Left lung (tissue), 10 donors: ENCODE results near the gene ZNF320. TPM values are rescaled to one million over a fixed set of nuclear protein-coding genes. Genes with fewer than 3 reads are reported as not detected.
"Not testable (repeated sequence)": the region's sequence is repeated elsewhere in the genome, so short reads cannot be mapped to it uniquely, and the experiment has no call there.

Source experiments
- ATAC-seq: fragments of 200-7000 bp; cut with Tn5 transposase; one replicate; pipeline ENCODE4 v1.9.1; 2020; ENCODE audit warnings: moderate library complexity
- DNase-seq, 4 donors: peaks; one replicate each; pipeline ENCODE4 v3.0.0-alpha.2; 2013 to 2020
- H3K27ac ChIP-seq, 2 donors: fragments of 200-600 bp; sonication (generic) in 1 of 2; one replicate each; pipeline versions ENCODE4 v1.5.0 to v1.8.0; 2020 to 2021
- H3K27me3 ChIP-seq, 2 donors: fragments of 200-600 bp; sonication (generic) in 1 of 2; one replicate each; pipeline versions ENCODE4 v1.5.0 to v1.8.0; 2020 to 2021
- H3K36me3 ChIP-seq, 2 donors: fragments of 200-600 bp; sonication (generic) in 1 of 2; one replicate each; pipeline versions ENCODE4 v1.5.0 to v1.8.0; 2020 to 2021
- H3K4me1 ChIP-seq, 2 donors: fragments of 200-600 bp; one replicate each; pipeline ENCODE4 v1.8.0; 2021
- H3K4me3 ChIP-seq, 2 donors: fragments of 200-600 bp; sonication (generic) in 1 of 2; one replicate each; pipeline versions ENCODE4 v1.5.0 to v1.8.0; 2020 to 2021; ENCODE audit warnings: mild to moderate bottlenecking in 1 of 2
- H3K9me3 ChIP-seq, 2 donors: fragments of 200-600 bp; sonication (generic) in 1 of 2; one replicate each; pipeline versions ENCODE4 v1.5.0 to v1.8.0; 2020 to 2021
- intact Hi-C, 2 donors: fragments of 100-400 bp; cut with DNase I; formaldehyde crosslinking; loops; one replicate each; pipeline versions ENCODE4 v1.11.2 to v1.14.2; 2022
- polyA plus RNA-seq, 6 donors: library from polyadenylated mRNA; unstranded; fragments of 120-200 nt; gene quantifications; one replicate each; pipeline ENCODE4 v1.2.1, GENCODE V29; 2013; ENCODE audit not compliant: insufficient read length in 6 of 6
- total RNA-seq, 2 donors: library from RNA; stranded (reverse); fragmentation: NEBNext Ultra II Directional; extraction: Animal tissue kit (Norgen Biotek cat#: 25700); gene quantifications; one replicate each; pipeline ENCODE4 v1.2.1, GENCODE V29; 2021
- TF ChIP-seq, protein P1 (sequence below), 2 donors: fragments of 200-600 bp; sonication (generic) in 1 of 2; IDR thresholded peaks; one replicate each; pipeline versions ENCODE4 v1.5.0 to v1.8.0; 2021; ENCODE audit warnings: antibody characterized with exemption in 2 of 2
- donor health status: DM: no; HTN: yes; CAD: no.
- donor health status: DM: no; HTN: no; CAD: no.

Gene ZNF320
- total and polyA plus RNA-seq, 8 donors = 7.6 to 39.9 (median 33.5) TPM

DNA sequence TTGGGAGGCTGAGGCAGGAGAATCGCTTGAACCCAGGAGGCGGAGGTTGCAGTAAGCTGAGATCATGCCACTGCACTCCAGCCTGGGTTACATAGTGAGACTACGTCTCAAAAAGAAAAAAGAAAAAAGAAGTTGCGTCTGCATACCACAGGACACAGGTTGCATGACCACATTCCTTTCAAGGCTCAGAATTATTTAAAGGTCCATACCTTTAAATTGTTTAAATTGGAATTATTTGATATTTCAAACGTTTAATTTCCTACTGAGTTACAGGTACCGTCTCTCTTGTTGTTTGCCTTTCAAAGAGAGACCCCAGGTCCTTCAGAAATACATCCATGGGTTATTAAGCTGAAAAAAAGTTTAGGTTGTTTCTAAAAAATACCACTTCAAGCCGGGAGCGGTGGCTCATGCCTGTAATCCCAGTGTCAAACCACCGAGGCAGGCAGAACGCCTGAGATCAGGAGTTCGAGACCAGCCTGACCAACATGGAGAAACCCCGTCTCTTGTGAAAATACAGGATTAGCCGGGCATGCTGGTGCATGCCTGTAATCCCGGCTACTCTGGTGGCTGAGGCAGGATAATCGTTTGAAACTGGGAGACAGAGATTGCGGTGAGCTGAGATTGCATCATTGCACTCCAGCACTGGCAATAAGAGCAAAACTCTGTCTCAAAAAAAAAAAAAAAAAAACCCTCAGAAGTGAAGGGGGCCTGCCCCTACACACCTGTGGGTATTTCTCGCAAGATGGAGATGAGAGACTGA is 46.6 kb upstream of the ZNF320 start:
- TF ChIP-seq, protein P1, sequence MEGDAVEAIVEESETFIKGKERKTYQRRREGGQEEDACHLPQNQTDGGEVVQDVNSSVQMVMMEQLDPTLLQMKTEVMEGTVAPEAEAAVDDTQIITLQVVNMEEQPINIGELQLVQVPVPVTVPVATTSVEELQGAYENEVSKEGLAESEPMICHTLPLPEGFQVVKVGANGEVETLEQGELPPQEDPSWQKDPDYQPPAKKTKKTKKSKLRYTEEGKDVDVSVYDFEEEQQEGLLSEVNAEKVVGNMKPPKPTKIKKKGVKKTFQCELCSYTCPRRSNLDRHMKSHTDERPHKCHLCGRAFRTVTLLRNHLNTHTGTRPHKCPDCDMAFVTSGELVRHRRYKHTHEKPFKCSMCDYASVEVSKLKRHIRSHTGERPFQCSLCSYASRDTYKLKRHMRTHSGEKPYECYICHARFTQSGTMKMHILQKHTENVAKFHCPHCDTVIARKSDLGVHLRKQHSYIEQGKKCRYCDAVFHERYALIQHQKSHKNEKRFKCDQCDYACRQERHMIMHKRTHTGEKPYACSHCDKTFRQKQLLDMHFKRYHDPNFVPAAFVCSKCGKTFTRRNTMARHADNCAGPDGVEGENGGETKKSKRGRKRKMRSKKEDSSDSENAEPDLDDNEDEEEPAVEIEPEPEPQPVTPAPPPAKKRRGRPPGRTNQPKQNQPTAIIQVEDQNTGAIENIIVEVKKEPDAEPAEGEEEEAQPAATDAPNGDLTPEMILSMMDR (IDR thresholded peaks at IDR 0.05) = no peak
- Histone ChIP-seq H3K4me1 (peaks cover 0 to 28% of the 10 kb centered on the region in 2 donors), H3K27ac (no peak overlapping the region), H3K36me3 (no peaks in the 10 kb centered on the region), H3K27me3 (no peaks in the 10 kb centered on the region), H3K4me3 (no peak overlapping the region), H3K9me3 (peaks cover 2 to 43% of the 10 kb centered on the region in 2 donors)
- intact Hi-C loops = no loop called here
- ATAC-seq (peak; percentile 27), DNase-seq (peak in 1 of 4 donors; percentile 48)

DNA sequence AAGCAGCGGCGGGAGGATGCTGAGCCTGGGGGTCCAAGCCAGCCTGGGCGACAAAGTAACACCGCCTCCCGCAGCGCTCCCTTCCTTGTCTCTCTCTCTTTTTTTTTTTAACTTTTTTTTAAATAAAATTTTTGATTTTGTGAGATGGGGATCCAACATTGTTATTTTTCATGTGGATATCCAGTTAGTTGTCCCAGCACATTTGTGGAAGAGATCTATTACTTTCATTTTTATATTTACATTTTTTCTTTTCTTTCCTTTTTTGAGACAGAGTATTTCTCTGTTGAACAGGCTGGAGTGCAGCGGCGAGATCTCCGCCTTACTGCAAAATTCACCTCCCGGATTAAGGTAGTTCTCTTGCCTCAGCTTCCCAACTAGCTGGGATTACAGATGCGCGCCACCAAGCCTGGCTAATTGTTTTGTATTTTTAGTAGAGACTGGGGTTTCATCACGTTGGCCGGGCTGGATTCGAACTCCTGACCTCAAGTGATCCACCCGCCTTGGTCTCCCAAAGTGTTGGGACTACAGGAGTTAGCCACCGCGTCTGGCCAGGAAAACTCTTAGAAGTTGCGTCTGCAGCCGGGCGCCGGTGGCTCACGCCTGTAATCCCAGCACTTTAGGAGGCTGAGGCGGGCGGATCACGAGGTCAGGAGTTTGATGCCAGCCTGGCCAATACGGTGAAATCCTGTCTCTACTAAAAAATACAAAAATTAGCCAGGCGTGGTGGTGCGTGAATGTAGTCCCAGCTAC is 45.9 kb upstream of the ZNF320 start:
- H3K27me3 ChIP-seq = no peaks in the 10 kb centered on the region
- DNase-seq (no peak), ATAC-seq (no peak)
- no peaks in the 10 kb centered on the region for H3K36me3 ChIP-seq
- peak overlapping the region; percentile 57 to 84 for H3K27ac ChIP-seq
- H3K4me3 ChIP-seq = peak overlapping the region; percentile 69 to 71
- intact Hi-C loops = no loop called here
- H3K9me3 ChIP-seq = peaks cover 0 to 35% of the 10 kb centered on the region in 2 donors
- TF ChIP-seq, protein P1 (IDR thresholded peaks at IDR 0.05) = no peak
- H3K4me1 ChIP-seq = peaks cover 0 to 29% of the 10 kb centered on the region in 2 donors

DNA sequence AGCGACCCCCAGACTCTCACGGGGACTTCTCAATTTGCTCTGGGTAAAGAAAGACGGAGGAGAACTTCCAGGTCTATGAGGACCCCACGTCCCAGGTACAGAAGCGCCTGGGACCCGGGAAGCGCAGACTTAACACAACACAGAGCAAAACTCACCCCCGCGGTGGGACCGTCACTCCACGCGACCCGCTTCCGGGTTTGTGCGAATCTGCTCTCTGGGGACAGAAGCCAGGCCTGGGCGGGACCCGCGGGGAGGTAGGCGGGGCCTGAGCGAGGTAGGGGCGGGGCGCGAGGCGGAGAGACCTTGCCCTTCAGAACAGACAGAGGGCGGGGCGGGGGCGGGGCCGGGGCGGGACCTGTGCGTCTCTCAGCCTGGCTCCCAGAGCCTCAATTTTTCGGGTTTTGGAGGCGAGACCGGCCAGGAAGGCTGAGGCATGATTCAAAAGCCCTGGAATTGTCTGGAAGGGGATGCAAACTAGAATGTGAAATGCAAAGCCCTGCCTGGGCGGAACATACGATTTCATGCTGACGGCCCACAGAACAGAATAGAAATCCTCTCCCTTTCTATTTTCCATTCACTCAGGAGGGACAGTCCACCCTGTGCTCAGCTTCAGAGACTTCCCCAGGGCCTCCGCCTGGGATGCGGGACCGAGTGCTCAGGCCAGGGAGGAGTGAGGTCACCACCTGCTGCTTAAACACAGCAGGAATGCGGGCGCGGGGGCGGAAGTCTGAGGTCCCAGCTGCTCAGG is 45.1 kb upstream of the ZNF320 start:
- H3K4me3 ChIP-seq = peak overlapping the region; percentile 69 to 71
- ATAC-seq (peak; percentile 98), DNase-seq (peak; percentile 84 to 98 (median 94))
- H3K36me3 ChIP-seq = no peaks in the 10 kb centered on the region
- intact Hi-C loops = no loop called here
- peak overlapping the region; percentile 70 to 84 for H3K27ac ChIP-seq
- peaks cover 0 to 29% of the 10 kb centered on the region in 2 donors for H3K4me1 ChIP-seq
- TF ChIP-seq, protein P1 (IDR thresholded peaks at IDR 0.05) = no peak
- no peaks in the 10 kb centered on the region for H3K27me3 ChIP-seq
- H3K9me3 ChIP-seq = peaks cover 0 to 28% of the 10 kb centered on the region in 2 donors

DNA sequence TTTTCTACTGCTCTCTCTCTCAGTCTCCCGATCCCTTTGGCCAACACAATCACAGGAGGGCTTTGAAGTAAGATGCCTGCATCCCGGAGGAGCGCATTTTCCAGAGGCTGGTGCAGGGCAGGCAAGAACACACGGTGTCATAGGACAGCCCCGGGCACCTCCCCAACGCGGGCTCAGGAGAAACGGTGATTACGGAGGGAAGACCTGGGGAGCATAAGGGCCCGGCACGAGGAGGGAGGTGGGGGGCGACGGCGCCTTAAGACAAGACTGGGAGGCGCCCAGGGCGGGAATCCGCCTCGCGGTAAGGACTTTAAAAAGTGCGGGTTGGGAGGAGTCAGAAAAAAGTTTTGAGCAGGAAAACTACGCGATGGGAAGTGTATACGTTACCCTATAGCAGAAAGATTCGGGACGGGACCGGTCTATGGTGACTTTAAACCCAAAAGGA is 44.5 kb upstream of the ZNF320 start:
- peak in 3 of 4 donors; percentile 27 to 76 (median 40) for DNase-seq
- Histone ChIP-seq H3K27ac (peak overlapping the region; percentile 70 to 84), H3K36me3 (peaks cover 0 to 4% of the 10 kb centered on the region in 2 donors), H3K4me3 (peak overlapping the region; percentile 69 to 71), H3K4me1 (peaks cover 0 to 33% of the 10 kb centered on the region in 2 donors), H3K27me3 (no peaks in the 10 kb centered on the region), H3K9me3 (peaks cover 0 to 22% of the 10 kb centered on the region in 2 donors)
- intact Hi-C loops = no loop called here
- peak; percentile 34 for ATAC-seq
- TF ChIP-seq, protein P1 (IDR thresholded peaks at IDR 0.05) = no peak

DNA sequence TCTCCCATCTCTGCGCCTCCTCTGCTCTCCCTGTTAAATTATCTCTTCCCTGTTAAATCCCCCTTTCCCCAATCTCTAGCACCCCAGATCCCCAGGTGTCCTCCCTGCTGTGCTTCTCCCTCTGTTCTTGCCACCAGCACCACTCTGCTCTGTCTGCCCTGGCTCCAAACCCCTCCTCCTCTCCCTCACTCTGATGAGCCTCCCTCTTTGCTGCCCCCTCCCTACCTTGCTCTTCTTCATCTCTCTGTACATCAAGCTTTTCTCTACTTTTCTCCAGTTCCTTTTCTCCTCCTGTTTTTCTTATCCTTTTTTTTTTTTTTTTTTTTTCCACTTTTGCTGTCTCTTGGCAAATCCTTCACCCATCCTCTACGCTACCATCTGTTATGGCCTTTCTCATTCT is 44.1 kb upstream of the ZNF320 start:
- H3K36me3 ChIP-seq, intact Hi-C loops, DNase-seq, H3K27me3 ChIP-seq, H3K27ac ChIP-seq, ATAC-seq: not testable (repeated sequence)
- H3K4me3 ChIP-seq = peak overlapping the region; percentile 69 to 71
- peaks cover 0 to 38% of the 10 kb centered on the region in 2 donors for H3K4me1 ChIP-seq
- peaks cover 0 to 17% of the 10 kb centered on the region in 2 donors for H3K9me3 ChIP-seq

DNA sequence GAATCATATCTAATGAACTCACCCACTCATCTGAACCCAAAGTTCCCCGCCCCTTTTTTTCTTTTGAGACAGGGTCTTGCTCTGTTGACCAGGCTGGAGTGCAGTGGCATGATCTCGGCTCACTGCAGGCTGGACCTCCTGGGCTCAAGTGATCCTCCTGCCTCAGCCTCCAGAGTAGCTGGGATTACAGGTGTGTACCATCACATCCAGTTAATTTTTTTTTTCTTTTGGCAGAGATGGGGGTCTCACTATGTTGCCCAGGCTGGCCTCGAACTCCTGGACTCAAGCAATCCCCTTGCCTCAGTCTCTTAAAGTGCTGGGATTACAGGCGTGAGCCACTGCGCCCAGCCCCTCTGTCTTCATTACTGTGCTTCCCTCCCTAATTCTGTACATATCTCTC is 43.5 kb upstream of the ZNF320 start:
- H3K4me3 ChIP-seq, H3K27me3 ChIP-seq, intact Hi-C loops, ATAC-seq, H3K27ac ChIP-seq, H3K36me3 ChIP-seq, DNase-seq: not testable (repeated sequence)
- Histone ChIP-seq H3K9me3 (peaks cover 0 to 13% of the 10 kb centered on the region in 2 donors), H3K4me1 (peaks cover 4 to 42% of the 10 kb centered on the region in 2 donors)
